Measurements from ENCODE around the gene SYTL2.

Gene SYTL2

GRCh38 chr11:85724748-85725465, 86.0 kb downstream of the SYTL2 start:
- H3K9me3 ChIP-seq (ENCODE audit: insufficient read depth, low read length), result no peaks in the 10 kb centered on the region
- H3K4me3 ChIP-seq (ENCODE audit: low read length), result no peak overlapping the region
- no peaks in the 10 kb centered on the region for H3K36me3 ChIP-seq (replicated peaks; ENCODE audit: low read depth, low read length)
- no peak overlapping the region for H3K4me2 ChIP-seq (ENCODE audit: low read length)
- H3K27me3 ChIP-seq (ENCODE audit: low read depth, low read length), result peaks cover 25% of the 10 kb centered on the region
- peaks cover 4% of the 10 kb centered on the region; the same call in 1 of the 2 replicates for H3K4me1 ChIP-seq (ENCODE audit: low read length)
- no peaks in the 10 kb centered on the region for H3K79me2 ChIP-seq (ENCODE audit: low read length)
- no peak overlapping the region for H2AFZ ChIP-seq (ENCODE audit: low read depth, low read length)
- H4K20me1 ChIP-seq (ENCODE audit: insufficient read depth, low read length), result no peaks in the 10 kb centered on the region
- no peak overlapping the region for H3K9ac ChIP-seq (ENCODE audit: low read length)
- no peak overlapping the region for H3K27ac ChIP-seq (ENCODE audit: low read length)
- TF ChIP-seq, protein P1, sequence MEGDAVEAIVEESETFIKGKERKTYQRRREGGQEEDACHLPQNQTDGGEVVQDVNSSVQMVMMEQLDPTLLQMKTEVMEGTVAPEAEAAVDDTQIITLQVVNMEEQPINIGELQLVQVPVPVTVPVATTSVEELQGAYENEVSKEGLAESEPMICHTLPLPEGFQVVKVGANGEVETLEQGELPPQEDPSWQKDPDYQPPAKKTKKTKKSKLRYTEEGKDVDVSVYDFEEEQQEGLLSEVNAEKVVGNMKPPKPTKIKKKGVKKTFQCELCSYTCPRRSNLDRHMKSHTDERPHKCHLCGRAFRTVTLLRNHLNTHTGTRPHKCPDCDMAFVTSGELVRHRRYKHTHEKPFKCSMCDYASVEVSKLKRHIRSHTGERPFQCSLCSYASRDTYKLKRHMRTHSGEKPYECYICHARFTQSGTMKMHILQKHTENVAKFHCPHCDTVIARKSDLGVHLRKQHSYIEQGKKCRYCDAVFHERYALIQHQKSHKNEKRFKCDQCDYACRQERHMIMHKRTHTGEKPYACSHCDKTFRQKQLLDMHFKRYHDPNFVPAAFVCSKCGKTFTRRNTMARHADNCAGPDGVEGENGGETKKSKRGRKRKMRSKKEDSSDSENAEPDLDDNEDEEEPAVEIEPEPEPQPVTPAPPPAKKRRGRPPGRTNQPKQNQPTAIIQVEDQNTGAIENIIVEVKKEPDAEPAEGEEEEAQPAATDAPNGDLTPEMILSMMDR (IDR thresholded peaks at IDR 0.05; ENCODE audit: low read depth, low read length), result no peak
- TF ChIP-seq EZH2phosphoT487 (IDR thresholded peaks at IDR 0.05; ENCODE audit: low read depth), result no peak

GRCh38 chr11:85723088-85723487, 87.9 kb downstream of the SYTL2 start:
- no peaks in the 10 kb centered on the region for H4K20me1 ChIP-seq (ENCODE audit: insufficient read depth, low read length)
- no peak overlapping the region for H2AFZ ChIP-seq (ENCODE audit: low read depth, low read length)
- no peak overlapping the region for H3K9ac ChIP-seq (ENCODE audit: low read length)
- no peak overlapping the region for H3K4me2 ChIP-seq (ENCODE audit: low read length)
- H3K9me3 ChIP-seq (ENCODE audit: insufficient read depth, low read length), result no peaks in the 10 kb centered on the region
- no peak overlapping the region for H3K4me3 ChIP-seq (ENCODE audit: low read length)
- no peak for TF ChIP-seq EZH2phosphoT487 (IDR thresholded peaks at IDR 0.05; ENCODE audit: low read depth)
- TF ChIP-seq, protein P1 (IDR thresholded peaks at IDR 0.05; ENCODE audit: low read depth, low read length), result no peak
- no peaks in the 10 kb centered on the region for H3K79me2 ChIP-seq (ENCODE audit: low read length)
- peaks cover 4% of the 10 kb centered on the region; the same call in 1 of the 2 replicates for H3K4me1 ChIP-seq (ENCODE audit: low read length)
- H3K27ac ChIP-seq (ENCODE audit: low read length), result no peak overlapping the region
- H3K27me3 ChIP-seq (ENCODE audit: low read depth, low read length), result peaks cover 25% of the 10 kb centered on the region
- H3K36me3 ChIP-seq (replicated peaks; ENCODE audit: low read depth, low read length), result no peaks in the 10 kb centered on the region

- no peaks in the 10 kb centered on the region for H3K9me3 ChIP-seq (ENCODE audit: insufficient read depth, low read length)
- H3K4me3 ChIP-seq (ENCODE audit: low read length), result no peak overlapping the region
- no peak overlapping the region for H3K27ac ChIP-seq (ENCODE audit: low read length)
- TF ChIP-seq EZH2phosphoT487 (IDR thresholded peaks at IDR 0.05; ENCODE audit: low read depth), result no peak
- TF ChIP-seq, protein P1 (IDR thresholded peaks at IDR 0.05; ENCODE audit: low read depth, low read length), result no peak
- H4K20me1 ChIP-seq (ENCODE audit: insufficient read depth, low read length), result no peaks in the 10 kb centered on the region
- peaks cover 4% of the 10 kb centered on the region; the same call in 1 of the 2 replicates for H3K4me1 ChIP-seq (ENCODE audit: low read length)
- H2AFZ ChIP-seq (ENCODE audit: low read depth, low read length), result no peak overlapping the region
- no peak overlapping the region for H3K9ac ChIP-seq (ENCODE audit: low read length)
- peaks cover 14% of the 10 kb centered on the region for H3K27me3 ChIP-seq (ENCODE audit: low read depth, low read length)
- H3K79me2 ChIP-seq (ENCODE audit: low read length), result no peaks in the 10 kb centered on the region
- no peak overlapping the region for H3K4me2 ChIP-seq (ENCODE audit: low read length)
- H3K36me3 ChIP-seq (replicated peaks; ENCODE audit: low read depth, low read length), result no peaks in the 10 kb centered on the region
Observed at GRCh38 chr11:85721191-85721590, 89.8 kb downstream of the SYTL2 start.

DNA sequence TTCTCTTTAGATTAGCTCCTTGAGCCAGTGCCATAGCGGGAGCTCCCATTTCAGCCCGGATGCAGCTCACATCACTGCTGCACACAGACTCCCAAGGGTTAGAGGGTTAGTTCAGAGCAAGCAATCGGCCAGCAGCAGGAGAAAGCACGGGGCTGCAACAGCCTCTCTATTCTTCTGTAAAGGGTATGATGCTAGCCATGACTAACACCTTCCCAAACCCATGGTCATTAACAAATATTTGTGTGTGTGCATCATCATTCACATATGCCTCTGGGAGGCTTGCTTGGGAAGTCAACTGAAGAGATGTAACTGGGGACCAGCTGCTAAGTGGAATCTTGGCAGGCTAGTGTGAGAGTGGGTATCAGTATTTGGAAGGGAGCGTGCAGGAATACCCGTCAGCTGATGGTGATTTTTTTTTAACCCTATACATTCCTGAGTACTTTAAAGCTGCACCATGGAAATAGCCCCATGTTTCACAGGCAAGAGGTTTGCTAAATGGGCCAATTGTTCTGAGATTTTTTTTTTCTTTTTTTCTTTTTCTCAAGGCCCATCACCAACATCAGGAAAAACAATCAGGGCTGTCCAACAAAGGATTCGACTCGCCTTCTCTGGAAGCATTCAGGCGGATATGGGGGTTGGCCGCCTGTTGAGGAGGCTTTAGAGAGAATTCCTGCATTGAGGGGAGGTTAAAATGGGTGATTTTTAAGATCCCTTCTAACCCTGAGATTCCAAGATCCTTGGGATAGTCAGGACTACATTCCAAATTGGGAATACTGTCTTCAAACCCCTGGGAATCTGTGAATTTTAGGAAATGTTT, 91.7 kb downstream of the SYTL2 start:
- no peaks in the 10 kb centered on the region for H3K9me3 ChIP-seq (ENCODE audit: insufficient read depth, low read length)
- H3K4me1 ChIP-seq (ENCODE audit: low read length), result peaks cover 4% of the 10 kb centered on the region; the same call in 1 of the 2 replicates
- no peak overlapping the region for H3K9ac ChIP-seq (ENCODE audit: low read length)
- H3K36me3 ChIP-seq (replicated peaks; ENCODE audit: low read depth, low read length), result no peaks in the 10 kb centered on the region
- peaks cover 13% of the 10 kb centered on the region for H3K27me3 ChIP-seq (ENCODE audit: low read depth, low read length)
- no peaks in the 10 kb centered on the region for H3K79me2 ChIP-seq (ENCODE audit: low read length)
- H3K4me2 ChIP-seq (ENCODE audit: low read length), result no peak overlapping the region
- H4K20me1 ChIP-seq (ENCODE audit: insufficient read depth, low read length), result no peaks in the 10 kb centered on the region
- H2AFZ ChIP-seq (ENCODE audit: low read depth, low read length), result no peak overlapping the region
- H3K4me3 ChIP-seq (ENCODE audit: low read length), result no peak overlapping the region
- TF ChIP-seq EZH2phosphoT487 (IDR thresholded peaks at IDR 0.05; ENCODE audit: low read depth), result no peak
- TF ChIP-seq, protein P1 (IDR thresholded peaks at IDR 0.05; ENCODE audit: low read depth, low read length), result no peak
- H3K27ac ChIP-seq (ENCODE audit: low read length), result no peak overlapping the region

Measured in OCI-LY3 (cell line).